Measurements from ENCODE around the gene EGLN3.

Gene EGLN3

DNA sequence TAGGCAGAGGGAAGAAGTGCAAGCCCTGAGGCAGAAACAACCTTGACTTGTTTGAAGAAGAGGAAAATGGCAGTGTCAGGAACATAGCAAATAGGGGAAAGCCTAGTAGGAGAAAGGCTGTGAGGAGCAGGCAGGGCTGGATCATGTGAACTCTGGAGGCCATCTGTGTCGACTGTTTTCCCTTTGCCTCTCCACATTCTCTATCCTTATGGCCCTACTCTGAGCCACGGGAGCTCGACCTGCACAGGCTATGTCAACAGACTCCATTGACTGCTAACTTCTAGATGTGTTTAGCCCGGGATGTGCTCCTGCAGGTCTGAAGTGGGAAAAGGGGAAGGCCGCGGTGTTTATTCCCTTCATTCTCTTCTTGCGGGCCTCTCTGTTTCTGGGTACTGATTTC, 35.2 kb downstream of the EGLN3 start:
- no peak for DNase-seq (ENCODE audit: low read depth in 2 of 2, low spot score in 1 of 2)

DNA sequence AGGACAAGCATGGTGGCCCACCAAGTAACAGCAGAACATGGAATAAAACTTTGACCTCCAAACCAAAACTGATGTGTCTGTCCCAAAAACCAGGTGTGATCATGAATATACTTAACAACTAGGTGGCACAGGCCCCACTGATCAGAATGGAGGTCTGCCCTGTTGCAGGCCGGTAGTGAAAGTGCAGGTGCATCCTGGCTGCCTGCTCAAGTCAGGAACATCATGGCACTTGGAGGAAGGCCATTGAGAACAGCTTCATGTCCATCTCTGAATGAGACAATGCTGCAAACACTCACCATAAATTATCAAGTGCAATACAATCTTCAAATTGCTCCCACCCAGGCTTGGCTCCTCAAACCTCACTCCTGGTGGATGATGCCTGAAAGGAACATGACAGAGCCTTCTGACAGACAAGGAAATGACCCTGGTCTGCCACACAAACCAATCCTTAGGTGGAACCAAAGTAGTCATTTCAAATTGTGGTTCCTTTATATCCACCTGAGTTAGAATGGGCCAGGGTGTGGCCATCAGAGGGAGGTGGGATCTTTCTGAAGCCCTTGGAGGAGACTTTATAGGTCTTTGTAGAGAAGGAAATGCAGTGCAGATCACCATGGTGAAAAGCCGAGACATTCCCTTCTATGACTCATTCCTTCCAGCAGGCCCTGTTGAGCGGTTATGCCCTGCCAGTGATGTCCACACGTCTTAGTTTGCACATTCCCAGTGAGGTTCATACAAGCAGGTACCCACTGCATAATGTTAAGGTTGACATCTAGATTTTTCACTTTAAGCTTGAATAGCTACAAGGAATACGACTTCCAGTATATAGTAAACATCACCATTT, 36.0 kb downstream of the EGLN3 start:
- DNase-seq (ENCODE audit: low read depth in 2 of 2, low spot score in 1 of 2), result no peak

DNA sequence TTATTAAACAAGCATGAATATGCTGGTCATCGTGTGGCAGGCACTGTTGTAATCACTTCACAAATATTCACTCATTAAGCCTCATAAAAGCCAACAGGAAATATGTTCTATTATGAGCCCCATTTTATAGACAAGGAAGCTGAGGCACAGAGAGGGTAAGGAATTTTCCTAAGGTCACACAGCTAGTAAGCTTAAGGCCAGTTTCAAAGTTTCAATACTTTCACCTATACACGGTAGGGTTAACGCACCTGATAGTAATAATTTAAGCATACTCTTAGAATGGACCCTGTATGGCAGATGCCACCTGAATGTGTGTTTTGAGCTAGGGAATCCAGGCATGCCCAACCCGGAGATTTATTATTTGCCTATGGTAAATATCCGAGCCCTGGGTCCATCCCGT, 39.8 kb downstream of the EGLN3 start:
- DNase-seq (ENCODE audit: low read depth in 2 of 2, low spot score in 1 of 2), result no peak

DNA sequence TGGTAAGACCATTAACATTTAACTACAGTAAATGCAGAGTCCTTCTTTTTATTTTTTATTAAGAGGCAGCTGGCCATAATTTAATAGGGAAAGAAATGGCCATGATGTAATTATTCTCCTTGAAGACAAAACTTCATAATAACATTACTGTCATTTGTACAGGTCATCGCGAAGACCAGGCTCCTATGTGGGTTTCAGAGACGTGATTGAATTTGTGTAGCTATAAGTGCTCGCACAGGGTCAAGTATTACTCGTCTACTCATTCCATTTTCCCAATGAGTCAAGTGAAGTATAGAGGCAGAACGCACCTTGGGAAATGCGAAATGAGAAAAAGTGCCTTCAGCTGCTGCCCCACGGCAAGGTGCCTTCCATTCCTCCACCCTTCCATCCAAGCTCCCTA, 40.4 kb downstream of the EGLN3 start:
- no peak for DNase-seq (ENCODE audit: low read depth in 2 of 2, low spot score in 1 of 2)

DNA sequence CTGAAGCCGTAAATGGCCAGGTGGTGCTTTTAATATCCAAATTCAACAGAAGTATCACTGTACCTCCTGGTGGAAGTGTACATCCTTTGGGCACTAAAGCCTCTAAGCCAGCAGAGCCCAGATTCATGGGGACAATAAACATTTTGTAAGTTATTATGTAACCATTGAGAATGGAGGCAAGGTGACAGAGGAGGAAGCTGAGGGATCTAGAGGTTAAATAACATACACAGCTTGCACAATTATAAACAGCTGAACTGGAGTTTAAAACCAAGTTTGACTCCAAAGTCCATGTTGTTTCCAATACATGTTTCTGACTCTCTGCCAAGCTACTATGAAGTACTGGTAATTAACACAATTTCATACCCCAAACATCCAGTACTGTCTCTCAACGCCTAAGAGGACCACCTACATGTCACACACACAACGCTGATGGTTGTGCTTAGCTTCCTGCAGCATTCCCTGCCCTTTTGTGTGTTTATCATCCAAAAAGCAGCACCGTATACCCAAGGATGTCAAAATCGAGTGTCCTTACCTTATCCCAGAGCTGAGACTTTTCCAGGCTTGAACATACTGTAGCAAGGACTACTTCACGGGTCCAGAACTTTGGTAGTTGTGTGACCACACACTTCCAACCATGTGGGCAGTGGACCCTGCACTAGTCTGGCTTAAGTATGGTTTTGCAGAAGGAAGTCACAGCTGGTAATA, 41.3 kb downstream of the EGLN3 start:
- no peak for DNase-seq (ENCODE audit: low read depth in 2 of 2, low spot score in 1 of 2)

DNA sequence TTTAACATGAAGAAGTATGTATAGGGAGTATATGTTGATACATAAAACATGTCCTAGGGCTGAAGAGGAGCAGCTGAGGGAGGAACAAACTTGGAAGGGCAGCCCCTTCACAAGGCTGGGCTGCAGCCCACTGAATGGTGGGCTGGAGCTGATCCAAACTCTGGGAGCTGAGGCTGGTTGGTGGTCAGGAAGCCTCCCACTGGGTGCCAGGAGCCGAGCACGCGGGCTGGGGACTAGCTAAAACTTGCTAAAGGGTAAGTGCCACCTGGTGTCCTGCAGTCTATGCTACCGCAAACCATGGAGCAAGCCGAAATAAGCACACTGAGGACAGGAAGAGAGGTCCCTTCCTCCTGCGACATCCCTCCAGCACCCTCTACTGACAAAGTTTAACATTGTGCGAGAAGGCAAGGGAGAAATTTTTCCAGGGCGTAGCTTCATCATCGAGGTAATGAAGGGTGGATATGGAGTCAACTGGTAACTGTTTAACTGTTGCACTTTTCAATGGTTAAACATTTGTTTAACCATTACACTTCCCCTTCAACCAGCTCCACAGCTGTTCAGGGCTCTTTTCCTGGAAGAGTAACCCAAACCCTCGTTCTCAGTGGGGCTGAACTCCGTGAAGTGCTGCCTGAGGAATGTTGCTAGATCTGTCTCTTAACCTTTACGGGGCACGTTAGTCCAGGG, 42.2 kb downstream of the EGLN3 start:
- no peak for DNase-seq (ENCODE audit: low read depth in 2 of 2, low spot score in 1 of 2)

DNA sequence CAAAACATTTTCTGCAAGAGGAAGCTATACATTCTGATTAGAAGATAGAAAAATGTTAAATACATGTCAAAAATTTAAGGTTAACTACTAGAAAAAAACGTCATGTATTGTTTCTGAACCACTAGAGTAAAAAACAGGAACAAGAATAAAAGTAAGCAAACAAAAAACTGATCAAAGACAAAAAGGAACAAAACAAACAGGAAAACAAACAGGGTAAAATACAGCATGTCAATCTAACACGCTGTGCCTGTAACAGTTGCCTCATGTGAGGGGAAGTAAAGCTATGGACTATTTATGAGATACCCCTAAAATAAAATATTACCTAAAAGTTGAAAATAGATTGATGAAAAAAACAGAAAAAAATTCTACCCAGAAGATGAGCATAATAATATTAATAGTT, 43.9 kb downstream of the EGLN3 start:
- no peak for DNase-seq (ENCODE audit: low read depth in 2 of 2, low spot score in 1 of 2)

DNA sequence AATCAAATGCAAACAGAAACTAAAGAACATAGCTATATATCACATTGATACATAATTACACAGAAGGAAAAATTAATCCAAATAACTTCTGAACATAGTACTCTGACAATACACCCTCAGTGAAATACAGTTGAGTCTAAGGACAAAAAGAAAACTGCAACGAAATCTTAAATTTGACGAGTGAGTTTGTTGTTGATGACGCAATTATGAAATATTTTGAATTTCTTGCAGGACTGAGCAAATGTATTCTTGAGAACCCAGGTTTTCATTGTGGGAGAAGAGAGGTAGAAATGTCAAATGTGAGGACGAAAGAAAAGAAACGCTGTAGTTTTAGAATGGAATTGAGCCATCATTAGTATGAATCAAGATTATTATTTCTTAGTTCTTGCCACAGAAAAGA, 46.3 kb downstream of the EGLN3 start:
- no peak for DNase-seq (ENCODE audit: low read depth in 2 of 2, low spot score in 1 of 2)

DNA sequence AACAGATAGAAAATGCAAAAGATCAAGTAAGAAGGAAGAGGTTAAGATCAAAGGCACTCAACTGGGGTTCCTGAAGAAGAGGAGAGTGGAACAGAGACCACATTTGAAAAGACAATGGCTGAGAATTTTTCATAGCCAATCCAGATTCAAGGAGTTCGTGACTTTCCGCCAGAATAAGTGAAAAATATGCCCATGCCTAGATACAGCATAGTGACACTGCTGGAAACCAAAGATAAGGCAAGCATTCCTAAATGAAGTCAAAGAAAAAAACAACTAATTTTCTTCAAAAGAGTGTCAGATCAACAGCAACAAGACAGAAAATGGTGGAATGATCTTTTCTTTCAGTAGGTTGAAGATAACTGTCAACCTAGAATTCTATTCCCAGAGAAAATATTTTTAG, 47.5 kb downstream of the EGLN3 start:
- no peak for DNase-seq (ENCODE audit: low read depth in 2 of 2, low spot score in 1 of 2)

DNA sequence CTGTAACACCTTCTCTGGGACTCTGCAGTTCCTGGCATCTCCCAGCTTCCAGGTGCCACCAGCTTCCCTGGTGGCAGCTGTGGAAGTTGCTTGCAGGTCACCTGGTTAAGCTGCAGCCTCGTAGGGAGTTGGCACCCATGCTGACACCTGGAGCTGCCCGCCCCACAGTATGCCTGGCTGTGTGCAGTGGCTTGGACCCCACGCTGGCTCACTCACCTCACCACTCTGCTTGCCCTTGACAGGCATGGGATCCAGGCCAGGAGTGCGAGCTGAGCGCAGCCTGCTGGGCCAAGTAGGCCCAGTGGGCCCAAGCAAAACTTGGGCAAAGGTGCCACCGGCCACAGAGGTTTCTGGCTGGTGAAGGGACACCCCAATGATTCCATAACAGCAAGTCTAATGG, 48.5 kb downstream of the EGLN3 start:
- no peak for DNase-seq (ENCODE audit: low read depth in 2 of 2, low spot score in 1 of 2)

DNA sequence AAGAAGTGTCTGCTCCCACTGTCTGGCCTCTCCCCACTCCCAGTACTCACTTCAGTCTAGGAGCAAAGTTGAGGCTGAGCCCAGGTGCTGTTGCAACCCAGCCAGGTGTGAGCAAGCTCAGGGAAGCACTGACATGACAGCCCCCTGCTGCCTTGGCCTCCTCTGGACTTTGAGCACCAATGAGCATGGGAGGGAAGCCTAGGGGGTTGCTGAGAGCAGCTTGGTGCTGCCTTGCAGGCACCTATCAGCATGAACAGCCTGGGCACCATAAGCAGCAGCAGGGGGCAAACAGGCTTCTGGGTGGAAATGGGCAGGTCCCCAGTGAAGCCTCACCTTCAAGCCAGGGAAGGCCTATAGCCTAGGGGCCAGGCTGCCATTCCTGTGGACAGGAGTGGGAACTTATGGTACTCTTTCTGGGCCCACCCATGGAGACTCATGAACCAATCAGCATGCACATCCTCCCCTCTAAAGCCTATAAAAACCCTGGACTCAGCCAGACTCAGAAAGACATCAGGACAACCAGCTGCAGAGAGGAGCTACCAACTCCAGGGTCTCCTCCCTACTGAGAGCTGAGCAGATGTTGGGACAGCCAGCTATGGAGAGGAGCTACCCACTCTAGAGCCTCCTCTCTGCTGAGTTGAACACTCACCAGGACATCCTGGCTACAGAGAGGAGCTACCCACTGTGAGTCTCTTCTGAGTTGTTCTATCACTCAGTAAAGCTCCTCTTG, 49.3 kb downstream of the EGLN3 start:
- no peak for DNase-seq (ENCODE audit: low read depth in 2 of 2, low spot score in 1 of 2)

DNA sequence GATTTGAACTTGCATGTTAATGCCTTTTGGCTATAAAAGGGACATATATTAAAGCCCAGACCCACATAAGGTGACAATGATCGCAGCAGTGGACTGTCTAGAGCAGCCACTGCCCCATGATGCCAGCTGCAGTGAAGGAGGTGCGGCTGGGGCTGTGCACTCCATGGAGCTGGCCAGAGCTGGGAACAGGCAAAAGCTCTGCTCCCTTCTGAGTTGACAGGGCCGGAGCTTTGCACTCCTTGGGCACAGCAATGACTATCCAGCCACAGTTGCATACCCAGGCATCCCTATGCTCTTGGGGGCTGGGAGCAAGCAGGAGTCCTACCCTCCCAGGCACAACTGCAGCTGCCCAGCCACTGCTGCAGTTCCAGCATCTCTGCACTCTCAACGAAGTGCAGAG, 50.2 kb downstream of the EGLN3 start:
- no peak for DNase-seq (ENCODE audit: low read depth in 2 of 2, low spot score in 1 of 2)

DNA sequence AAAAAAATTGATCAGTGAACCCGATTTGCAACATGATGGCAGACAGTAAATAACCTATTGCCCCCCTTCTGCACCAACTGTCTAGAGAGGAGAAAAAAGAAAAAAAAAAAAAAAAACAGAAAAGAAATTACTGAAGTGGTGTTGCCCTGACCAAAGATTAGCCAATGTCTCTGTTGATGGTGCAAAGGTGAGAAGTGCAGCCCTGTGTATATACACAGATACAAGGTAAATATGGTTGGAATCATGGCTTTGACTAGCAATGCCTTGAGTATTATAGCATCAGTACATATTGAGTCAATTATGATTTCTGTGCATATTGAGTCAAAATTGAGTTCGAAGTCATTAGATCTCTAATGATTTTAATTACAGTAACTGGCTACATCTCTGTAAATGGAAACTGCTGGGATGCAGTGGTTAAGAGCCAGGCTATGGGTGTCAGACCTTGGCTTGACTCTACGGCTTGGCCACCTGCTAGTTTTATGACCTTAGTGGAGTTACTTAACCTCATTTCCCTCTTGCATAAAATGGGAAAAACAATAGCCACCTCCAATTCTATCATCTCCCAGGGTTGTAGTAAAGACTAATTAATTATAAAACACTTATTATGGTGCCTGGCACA, 51.0 kb downstream of the EGLN3 start:
- no peak for DNase-seq (ENCODE audit: low read depth in 2 of 2, low spot score in 1 of 2)

DNA sequence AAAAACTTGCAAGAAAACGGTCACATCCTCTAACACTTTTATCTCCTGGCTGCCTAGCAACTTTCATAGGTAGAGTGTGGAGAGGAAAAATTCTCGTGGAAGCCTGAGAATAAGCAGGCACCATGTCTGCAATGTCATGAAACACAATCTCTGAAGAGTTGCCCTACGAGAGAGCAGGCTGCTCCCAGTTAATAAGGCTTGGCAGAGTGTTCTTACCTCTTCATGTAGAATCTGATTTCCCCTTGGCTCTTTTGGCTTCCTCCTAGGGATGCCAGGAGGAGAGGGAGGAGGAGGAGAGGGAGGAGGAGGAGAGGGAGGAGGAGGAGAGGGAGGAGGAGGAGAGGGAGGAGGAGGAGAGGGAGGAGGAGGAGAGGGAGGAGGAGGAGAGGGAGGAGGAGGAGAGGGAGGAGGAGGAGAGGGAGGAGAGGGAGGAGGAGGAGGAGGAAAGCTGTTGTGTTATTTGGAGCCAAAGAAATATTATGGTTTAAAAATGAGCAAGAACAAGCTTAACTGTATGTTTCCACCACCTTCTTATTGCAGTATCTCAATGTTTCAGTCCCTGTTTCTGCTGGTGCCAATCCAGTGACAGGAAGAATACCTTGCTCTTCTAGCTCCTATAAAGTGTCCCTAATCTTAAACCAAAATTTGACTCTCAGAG, 52.9 kb downstream of the EGLN3 start:
- no peak for DNase-seq (ENCODE audit: low read depth in 2 of 2, low spot score in 1 of 2)

DNA sequence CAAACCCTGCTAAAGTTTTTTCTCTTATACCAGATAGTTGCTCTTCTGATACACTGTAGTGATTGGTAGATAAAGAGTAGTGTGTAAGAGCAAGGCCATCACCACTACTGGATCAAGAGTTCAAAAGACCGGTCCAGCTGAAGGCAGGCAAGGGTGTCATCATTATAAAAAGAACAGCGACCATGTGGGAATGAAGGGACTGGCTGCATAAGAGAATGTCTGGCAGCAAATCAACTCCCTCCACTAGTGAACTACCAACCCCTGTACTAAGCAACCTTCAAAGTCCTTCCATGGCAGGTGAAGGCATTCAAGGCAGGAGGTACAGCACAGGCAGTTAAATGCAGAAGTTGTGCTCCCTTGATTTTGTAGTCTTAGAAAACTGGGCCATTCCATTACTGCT, 53.5 kb downstream of the EGLN3 start:
- DNase-seq (ENCODE audit: low read depth in 2 of 2, low spot score in 1 of 2), result no peak

DNA sequence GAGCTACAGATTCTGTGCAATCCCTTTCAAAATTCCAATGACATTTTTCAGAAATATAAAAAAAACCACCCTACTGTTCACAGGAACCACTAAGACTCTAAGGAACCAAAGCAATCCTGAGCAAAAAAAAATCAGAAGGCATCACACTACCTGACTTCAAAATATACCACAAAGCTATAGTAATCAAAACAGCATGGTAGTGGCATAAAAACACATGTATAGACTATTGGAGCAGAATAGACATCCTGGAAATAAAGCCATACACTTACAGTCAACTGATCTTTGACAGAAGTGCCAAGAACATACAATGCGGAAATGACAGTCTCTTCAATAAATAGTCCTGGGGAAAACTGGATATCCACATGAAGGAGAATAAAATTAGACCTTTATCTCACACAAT, 56.5 kb downstream of the EGLN3 start:
- DNase-seq (ENCODE audit: low read depth in 2 of 2, low spot score in 1 of 2), result no peak

DNA sequence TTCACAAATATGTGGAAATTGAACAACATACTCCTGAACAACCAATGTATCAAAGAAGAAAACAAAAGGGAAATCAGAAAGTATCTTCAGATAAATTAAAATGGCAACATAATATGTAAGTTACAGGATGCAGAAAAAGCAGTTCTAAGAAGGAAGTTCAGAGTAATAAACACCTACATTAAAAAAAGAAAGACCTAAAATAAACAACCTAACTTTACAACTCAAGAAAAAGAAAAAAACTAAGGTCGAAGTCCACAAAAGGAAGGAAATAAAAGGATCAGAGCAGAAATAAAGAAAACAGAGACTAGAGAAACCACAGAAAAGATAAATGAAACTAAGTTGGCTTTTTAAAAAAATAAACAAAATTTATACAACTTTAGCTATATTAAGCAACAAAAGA, 59.2 kb downstream of the EGLN3 start:
- DNase-seq (ENCODE audit: low read depth in 2 of 2, low spot score in 1 of 2), result no peak

DNA sequence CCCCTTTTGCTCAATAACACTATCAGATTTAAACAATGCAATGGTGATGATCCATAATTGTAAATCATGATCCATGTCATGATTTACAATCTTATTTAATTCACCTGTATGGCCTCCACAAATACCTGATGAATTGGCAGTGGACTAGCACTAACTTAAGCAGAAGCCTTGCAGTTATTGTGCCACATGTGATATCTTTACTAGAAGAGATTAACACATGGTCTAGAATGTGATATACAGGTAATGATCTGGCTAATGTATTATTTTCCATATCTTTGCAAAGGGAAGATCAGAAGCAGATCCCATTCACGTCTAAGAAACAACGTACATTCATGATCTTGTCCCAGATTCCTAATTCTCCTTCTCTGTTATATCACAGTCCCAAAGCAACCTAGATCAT, 66.0 kb downstream of the EGLN3 start:
- no peak for DNase-seq (ENCODE audit: low read depth in 2 of 2, low spot score in 1 of 2)

DNA sequence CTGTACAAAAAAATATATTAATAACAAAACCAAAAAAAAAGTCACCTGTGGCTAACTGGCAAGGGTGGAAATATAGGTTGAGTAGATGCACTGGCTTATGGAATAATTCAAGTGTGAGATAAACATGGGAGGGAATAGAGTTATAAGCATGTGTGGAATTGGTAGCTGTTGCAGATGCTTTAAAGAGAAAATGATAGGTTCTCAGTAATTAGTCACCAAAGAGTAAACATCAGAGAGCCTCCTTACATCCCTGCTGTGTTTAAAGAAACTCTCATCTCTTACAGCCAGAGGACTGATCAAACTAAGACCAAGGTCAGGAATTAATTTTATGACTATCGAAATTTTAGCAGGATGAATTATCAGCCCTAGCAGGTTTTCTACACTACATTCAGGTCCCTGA, 70.5 kb downstream of the EGLN3 start:
- DNase-seq (ENCODE audit: low read depth in 2 of 2, low spot score in 1 of 2), result no peak

DNA sequence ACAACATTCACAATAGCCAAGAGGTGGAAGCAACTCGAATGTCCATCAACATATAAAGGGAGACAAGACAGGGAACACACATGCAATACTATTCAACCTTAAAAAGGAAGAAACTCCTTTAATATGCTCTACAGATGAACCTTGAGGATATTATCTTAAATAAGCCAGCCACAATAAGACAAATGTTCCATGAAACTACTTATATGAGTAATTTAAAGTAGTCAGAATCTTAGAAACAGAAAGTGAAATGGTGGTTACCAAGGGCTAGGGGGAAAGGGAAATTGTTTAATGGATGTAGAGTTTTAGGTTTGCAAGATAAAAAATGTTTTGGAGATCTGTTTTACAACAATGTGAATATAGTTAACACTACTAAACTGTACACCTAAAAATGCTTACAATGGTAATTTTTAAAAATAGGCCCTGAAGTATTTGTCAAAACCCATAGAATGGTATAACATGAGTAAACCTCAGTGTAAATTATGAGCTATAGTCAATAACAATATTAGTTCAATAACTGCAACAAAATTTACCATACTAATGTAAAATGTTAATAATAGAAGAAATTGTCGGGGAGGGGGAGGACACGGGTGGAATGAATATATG, 71.1 kb downstream of the EGLN3 start:
- no peak for DNase-seq (ENCODE audit: low read depth in 2 of 2, low spot score in 1 of 2)
